Epithelial cell of esophagus (primary cell): ENCODE data around the gene CHST11.

Experiments
- DNase-seq: peaks from one replicate; pipeline ENCODE4 v3.0.0; 2010; ENCODE audit warnings: low read depth
- H3K4me3 ChIP-seq: 2 replicates; pipeline ENCODE4 v1.5.1; 2011; ENCODE audit warnings: mild to moderate bottlenecking, low read length, control low read depth
- CTCF ChIP-seq: IDR thresholded peaks from 2 replicates; pipeline ENCODE4 v1.5.1; 2011; ENCODE audit warnings: low read depth, mild to moderate bottlenecking, low read length, control low read depth, inconsistent platforms; ENCODE audit not compliant: insufficient read depth; ENCODE audit errors: missing control alignments

The CHST11 gene

DNA sequence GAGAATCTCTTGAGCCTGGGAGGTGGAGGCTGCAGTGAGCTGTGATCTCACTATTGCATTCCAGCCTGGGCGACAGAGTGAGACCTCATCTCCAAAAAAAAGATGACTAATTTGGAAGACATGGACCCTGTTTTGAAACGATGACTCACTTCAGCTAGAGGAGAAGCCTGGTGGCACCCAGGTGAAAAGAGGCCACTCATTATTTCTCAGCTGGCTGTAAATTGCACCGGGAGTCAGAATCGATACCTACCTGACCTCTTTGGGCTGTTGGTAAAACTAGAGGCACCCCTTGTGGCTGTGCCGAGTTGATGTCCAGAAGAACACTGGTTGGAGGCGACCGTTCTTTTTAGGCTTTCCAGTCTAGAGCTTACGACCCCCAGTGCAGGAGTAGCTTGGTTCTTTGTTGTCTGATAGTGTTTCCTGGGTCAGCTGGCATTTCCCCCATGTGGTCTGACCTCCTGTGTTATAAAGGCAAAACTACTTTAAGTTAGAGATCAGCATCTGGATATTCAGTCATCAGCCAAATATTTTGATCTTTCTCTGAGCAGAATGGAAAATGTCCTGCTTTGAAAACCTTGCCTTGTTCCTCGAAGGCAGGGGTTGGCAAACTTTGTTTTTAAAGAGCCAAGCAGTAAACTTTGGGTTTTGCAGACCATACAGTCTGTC, 93.2 kb downstream of the CHST11 start:
- DNase-seq = peak; percentile 42
- no peak overlapping the region for H3K4me3 ChIP-seq
- TF ChIP-seq CTCF = no peak

DNA sequence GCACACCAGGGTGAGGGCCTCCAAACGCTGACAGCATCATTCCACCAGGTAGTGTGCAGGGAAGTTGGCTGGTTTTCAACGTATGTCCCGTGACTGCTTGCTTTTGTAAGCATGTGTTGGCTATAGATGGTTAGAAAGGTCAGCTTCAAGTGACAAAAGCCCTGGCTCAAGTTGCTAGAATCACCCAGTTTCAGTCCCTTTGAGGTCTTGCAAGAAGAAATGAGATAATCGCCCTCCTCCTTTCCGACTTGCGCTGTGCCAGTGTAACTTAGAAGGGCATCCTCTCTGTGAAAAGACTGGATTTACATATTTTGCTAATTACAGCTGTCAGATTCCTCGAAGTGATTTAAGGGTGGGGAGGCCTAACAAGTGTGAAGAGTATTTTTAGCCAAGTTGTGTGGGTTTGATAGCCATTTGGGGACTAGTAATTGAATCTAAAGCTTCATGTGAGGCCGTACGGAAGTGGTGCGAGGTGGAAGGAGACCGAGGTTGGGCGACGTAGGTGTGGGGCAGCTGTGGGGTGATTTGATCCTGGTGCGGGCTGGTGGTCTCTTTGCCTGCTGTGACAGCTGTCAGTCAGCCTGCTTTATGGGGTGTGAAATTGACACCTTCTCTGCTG, 94.7 kb downstream of the CHST11 start:
- no peak overlapping the region for H3K4me3 ChIP-seq
- no peak for DNase-seq
- TF ChIP-seq CTCF = no peak

DNA sequence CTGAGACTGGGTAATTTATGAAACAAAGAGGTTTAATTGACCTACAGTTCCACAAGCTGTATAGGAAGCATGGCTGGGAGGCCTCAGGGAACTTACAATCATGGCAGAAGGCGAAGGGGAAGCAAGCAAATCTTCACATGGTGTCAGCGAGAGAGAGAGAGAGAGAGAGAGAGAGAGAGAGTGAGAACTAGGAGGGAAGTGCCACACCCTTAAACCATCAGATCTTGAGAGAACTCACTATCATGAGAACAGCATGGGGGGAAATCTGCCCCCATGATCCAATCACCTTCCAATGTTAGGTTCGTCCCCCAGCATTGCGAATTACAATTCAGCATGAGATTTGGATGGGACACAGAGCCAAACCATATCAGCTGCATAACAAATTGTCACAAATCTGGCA, 96.7 kb downstream of the CHST11 start:
- no peak for TF ChIP-seq CTCF
- DNase-seq = no peak
- H3K4me3 ChIP-seq = no peak overlapping the region

DNA sequence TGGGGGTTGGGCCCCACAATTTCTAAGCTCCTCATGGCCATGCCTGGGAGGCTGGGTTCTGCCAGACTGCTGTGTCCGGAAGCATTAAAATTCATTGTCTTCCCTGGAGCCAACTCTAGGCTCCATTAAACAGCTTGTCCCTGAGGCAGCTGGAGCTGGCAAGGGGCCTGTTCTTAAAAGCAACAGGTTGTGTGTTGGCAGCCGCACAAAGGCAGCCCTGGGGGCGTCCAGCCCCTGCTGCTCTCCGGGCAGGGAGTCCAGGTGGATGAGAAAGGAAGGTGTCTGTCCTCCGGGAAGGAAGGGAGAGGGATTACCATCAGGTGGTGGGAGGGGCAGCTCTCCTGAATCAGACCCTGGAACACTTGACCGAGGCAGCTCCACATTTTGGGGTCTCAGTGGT, 98.9 kb downstream of the CHST11 start:
- DNase-seq = no peak
- H3K4me3 ChIP-seq = no peak overlapping the region
- TF ChIP-seq CTCF = no peak

DNA sequence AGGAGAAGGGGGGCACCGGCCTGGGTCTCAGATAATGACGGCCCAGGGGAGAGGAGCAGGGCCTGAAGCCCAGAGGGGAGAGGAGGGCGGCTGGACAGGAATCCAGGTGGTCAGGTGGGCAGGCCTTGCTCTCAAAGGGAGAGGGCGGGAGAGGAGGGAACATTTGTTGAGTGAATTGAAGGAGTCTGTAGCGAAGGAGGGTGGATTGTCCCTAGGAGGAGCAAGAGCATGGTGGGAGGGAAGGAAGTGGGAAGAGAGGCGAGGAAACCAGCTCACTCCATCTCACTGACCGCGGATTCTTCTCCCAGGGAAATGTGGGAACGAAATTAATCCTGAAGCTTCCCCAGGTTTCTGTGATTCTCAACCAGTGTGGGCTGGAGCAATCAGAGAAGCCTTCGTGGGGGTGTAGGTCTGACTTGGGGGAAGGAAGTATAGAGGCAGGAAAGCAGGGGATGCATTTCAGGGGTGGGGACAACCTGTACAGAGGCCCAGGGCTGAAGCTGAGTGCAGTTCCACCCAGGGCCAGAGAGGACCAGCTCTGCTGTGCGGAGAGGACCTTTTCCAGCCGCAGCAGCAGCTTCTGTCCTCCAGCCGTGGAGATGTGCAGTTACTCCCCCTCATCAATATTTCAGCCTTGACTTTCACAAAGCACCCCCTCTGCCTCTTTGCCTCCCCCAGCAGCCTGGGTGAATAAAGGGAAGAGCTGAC, 100.9 kb downstream of the CHST11 start:
- TF ChIP-seq CTCF = no peak
- H3K4me3 ChIP-seq = no peak overlapping the region
- no peak for DNase-seq

DNA sequence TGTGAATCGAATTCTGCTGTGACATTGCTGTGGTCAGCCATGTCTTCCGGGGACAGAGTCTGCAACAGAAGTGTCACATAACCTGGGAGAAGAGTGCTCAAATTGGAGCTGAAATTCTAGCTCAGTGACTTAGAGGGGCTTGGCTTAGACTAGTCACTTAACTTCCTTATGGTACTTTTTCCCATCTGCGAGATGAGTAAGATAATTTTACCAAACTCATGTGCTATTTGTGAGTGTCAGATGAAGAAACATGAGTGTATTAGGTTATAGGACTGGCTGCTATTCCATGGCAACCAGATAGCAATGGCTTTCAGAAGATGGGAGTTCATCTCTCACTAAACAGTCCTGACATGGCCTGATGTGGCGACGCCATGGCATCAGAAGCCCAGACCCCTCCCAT, 104.1 kb downstream of the CHST11 start:
- TF ChIP-seq CTCF = no peak
- no peak overlapping the region for H3K4me3 ChIP-seq
- DNase-seq = no peak
